B cell (primary cell): Measurements from ENCODE around the gene TLL1. TPM values are rescaled to one million over a fixed set of nuclear protein-coding genes. Genes with fewer than 3 reads are reported as not detected.

ENCODE experiments used
- ATAC-seq: fragments of 200-7000 bp; cut with Tn5 transposase; one replicate; pipeline ENCODE4 v1.10.0; 2021; ENCODE audit warnings: low read depth, mild to moderate bottlenecking, moderate number of reproducible peaks, moderate library complexity
- CTCF ChIA-PET: fragments of 350-600 bp; sonication (Branson Sonifier 250); formaldehyde crosslinking; loops from one replicate; lab custom pipeline; 2021; ENCODE audit warnings: antibody characterized with exemption, inconsistent platforms; lab: Charles Lee
- POLR2A ChIA-PET: fragments of 350-600 bp; sonication (Branson Sonifier 250); formaldehyde crosslinking; loops from one replicate; lab custom pipeline; 2021; ENCODE audit warnings: antibody characterized with exemption; lab: Charles Lee
- DNase-seq: peaks from one replicate; pipeline ENCODE4 v3.0.0; 2013
- H2AFZ ChIP-seq: 2 replicates; pipeline ENCODE4 v1.6.1; 2012; ENCODE audit warnings: mild to moderate bottlenecking, low read depth, low read length; ENCODE audit not compliant: insufficient read depth, poor library complexity, severe bottlenecking
- H3K27ac ChIP-seq, 2 donors: 1 replicate in 1 of 2; 2 replicates in 1 of 2; pipeline ENCODE4 v1.5.1; 2012 to 2013; ENCODE audit warnings: low read length in 2 of 2, mild to moderate bottlenecking in 2 of 2, moderate library complexity in 1 of 2
- H3K27me3 ChIP-seq, 4 experiments: fragments of 200-600 bp in 1 of 4; sonication (generic) in 1 of 4; replicated peaks in 1 of 4; 1 replicate in 2 of 4; 2 replicates in 2 of 4; pipeline versions ENCODE4 v1.6.1 to v1.7.0; 2013 to 2016; ENCODE audit warnings: low read length in 3 of 4, mild to moderate bottlenecking in 2 of 4, mixed read lengths in 1 of 4, moderate library complexity in 1 of 4; ENCODE audit not compliant: insufficient read depth in 4 of 4, control insufficient read depth in 3 of 4; ENCODE audit errors: control extremely low read depth in 1 of 4
- H3K36me3 ChIP-seq, 2 experiments: replicated peaks in 1 of 2; 1 replicate in 1 of 2; 2 replicates in 1 of 2; pipeline versions ENCODE4 v1.6.1 to v1.7.1; 2013; ENCODE audit warnings: low read length in 1 of 2; ENCODE audit not compliant: insufficient read depth in 2 of 2, control insufficient read depth in 1 of 2; ENCODE audit errors: control extremely low read depth in 1 of 2, extremely low read depth in 1 of 2
- H3K4me1 ChIP-seq, 2 donors: fragments of 200-600 bp in 1 of 2; sonication (generic) in 1 of 2; 1 replicate in 1 of 2; 2 replicates in 1 of 2; pipeline versions ENCODE4 v1.5.1 to v1.6.1; 2013 to 2017; ENCODE audit warnings: low read length in 2 of 2; ENCODE audit not compliant: control insufficient read depth in 2 of 2, insufficient read depth in 2 of 2
- H3K4me2 ChIP-seq: replicated peaks from 2 replicates; pipeline ENCODE3; 2012; ENCODE audit warnings: mild to moderate bottlenecking, low read depth, low read length; ENCODE audit not compliant: poor library complexity, severe bottlenecking
- H3K4me3 ChIP-seq, 5 experiments: fragments of 200-600 bp in 1 of 5; sonication (generic) in 1 of 5; 1 replicate in 3 of 5; 2 replicates in 2 of 5; pipeline versions ENCODE4 v1.5.1 to v1.7.0; 2011 to 2016; ENCODE audit warnings: low read length in 4 of 5, mild to moderate bottlenecking in 4 of 5, low read depth in 2 of 5, control low read depth in 1 of 5, moderate library complexity in 1 of 5; ENCODE audit not compliant: insufficient read depth in 1 of 5; ENCODE audit errors: control extremely low read depth in 1 of 5, extremely low read depth in 1 of 5
- H3K79me2 ChIP-seq: fragments of 200-600 bp; sonication (generic); one replicate; pipeline ENCODE4 v1.6.0; 2016; ENCODE audit warnings: low read length; ENCODE audit not compliant: control insufficient read depth, insufficient read depth
- H3K9ac ChIP-seq: fragments of 200-600 bp; sonication (generic); 2 replicates; pipeline ENCODE4 v1.6.1; 2017; ENCODE audit warnings: mild to moderate bottlenecking, low read length, moderate library complexity
- H3K9me3 ChIP-seq, 3 donors: one replicate each; pipeline versions ENCODE4 v1.6.1 to v1.7.1; 2013; ENCODE audit warnings: low read length in 2 of 3; ENCODE audit not compliant: control insufficient read depth in 2 of 3, insufficient read depth in 1 of 3; ENCODE audit errors: control extremely low read depth in 1 of 3
- H4K20me1 ChIP-seq: 2 replicates; pipeline ENCODE4 v1.6.0; 2012; ENCODE audit warnings: mild to moderate bottlenecking, low read length; ENCODE audit not compliant: insufficient read depth, control insufficient read depth, poor library complexity, severe bottlenecking
- H3K27ac Mint-ChIP-seq: one replicate; pipeline ENCODE4 v1.8.0; 2021; ENCODE audit warnings: mixed read lengths
- H3K27me3 Mint-ChIP-seq: one replicate; pipeline ENCODE4 v1.8.0; 2021; ENCODE audit warnings: mixed read lengths
- H3K4me1 Mint-ChIP-seq: one replicate; pipeline ENCODE4 v1.8.0; 2021; ENCODE audit warnings: mixed read lengths
- H3K4me3 Mint-ChIP-seq: one replicate; pipeline ENCODE4 v1.8.0; 2021; ENCODE audit warnings: mixed read lengths
- H3K9me3 Mint-ChIP-seq: one replicate; pipeline ENCODE4 v1.8.0; 2022; ENCODE audit warnings: mixed read lengths; ENCODE audit not compliant: insufficient read depth
- EZH2 ChIP-seq: IDR thresholded peaks from 2 replicates; pipeline ENCODE4 v1.6.1; 2012; ENCODE audit warnings: borderline replicate concordance, low read depth, mild to moderate bottlenecking, moderate library complexity, low read length; ENCODE audit not compliant: insufficient read depth, poor library complexity, severe bottlenecking
- WGBS: methylation state at CpG from one replicate; pipeline ENCODE4 v1.1.5; 2013; ENCODE audit warnings: missing lambda C conversion rate; ENCODE audit not compliant: insufficient coverage; 5-methylcytosine and 5-hydroxymethylcytosine counted together
- intact Hi-C: fragments of 100-400 bp; cut with micrococcal nuclease; formaldehyde crosslinking; loops from one replicate; pipeline ENCODE4 v1.10.0; 2022
- polyA plus RNA-seq: library from polyadenylated mRNA; depleted of rRNA; stranded (reverse); fragments of >200 nt; gene quantifications from 2 replicates; pipeline ENCODE4 v1.2.3, GENCODE V29; 2012
- total RNA-seq, 2 donors: library from RNA; stranded (reverse); fragments of 120-200 nt in 1 of 2; gene quantifications; 1 replicate in 1 of 2; 2 replicates in 1 of 2; pipeline versions ENCODE4 v1.2.3 to v1.2.4, GENCODE V29; 2013 to 2022
- TF ChIP-seq, protein P1 (sequence below): fragments of 200-600 bp; IDR thresholded peaks from one replicate; pipeline ENCODE4 v1.8.0; 2022; ENCODE audit warnings: antibody characterized with exemption, mild to moderate bottlenecking

Gene TLL1
- total and polyA plus RNA-seq, 2 donors (not counting 1 experiment from before 2014, with no cell fraction given) = not detected

DNA sequence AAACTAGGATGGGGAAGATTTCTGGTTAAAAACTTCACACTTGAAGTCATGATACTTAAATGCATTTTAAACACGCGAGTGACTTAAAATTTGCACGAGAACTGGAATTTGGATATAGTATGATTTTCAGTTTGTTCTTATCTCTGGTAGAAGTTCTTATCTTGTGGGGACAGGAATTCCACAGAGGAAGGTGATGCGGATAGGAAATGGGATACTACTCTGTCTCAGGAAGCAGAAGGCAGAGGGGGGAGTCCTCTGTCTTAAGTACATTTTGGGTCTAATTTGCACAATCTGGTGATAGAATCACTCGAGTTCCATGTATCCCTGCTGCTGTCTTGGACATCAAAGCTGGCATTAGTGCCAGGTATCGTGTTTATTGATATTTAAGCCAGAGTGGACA is 53.3 kb downstream of the TLL1 start:
- no peak overlapping the region for H3K27ac Mint-ChIP-seq
- CTCF ChIA-PET = no interaction called here
- POLR2A ChIA-PET = no interaction called here

DNA sequence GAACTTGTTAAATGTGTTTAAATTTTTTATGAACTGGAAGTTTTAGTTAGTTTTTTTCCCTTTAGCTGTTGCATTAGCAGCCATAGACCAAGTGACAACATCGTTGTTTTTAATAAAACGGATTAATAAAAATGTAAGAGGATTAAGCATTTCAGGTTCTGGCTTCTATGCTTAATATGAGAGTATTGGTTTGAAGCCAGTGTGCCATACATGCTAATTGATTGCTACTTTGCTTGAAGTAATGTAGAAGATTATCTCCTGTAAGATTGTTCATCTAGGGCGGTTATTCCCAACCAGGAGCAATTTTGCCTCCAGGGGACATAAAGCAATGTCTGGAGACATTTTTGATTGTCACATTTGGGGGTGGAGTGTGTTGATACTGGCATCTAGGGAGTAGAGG is 54.3 kb downstream of the TLL1 start:
- Mint-ChIP-seq H3K9me3 (no peaks in the 10 kb centered on the region), H3K27me3 (no peaks in the 10 kb centered on the region), H3K27ac (no peak overlapping the region), H3K4me1 (no peaks in the 10 kb centered on the region), H3K4me3 (no peak overlapping the region)
- H2AFZ ChIP-seq = no peak overlapping the region
- WGBS = 90% methylated on average over 3 of the region's 3 CpGs
- ChIA-PET CTCF (no interaction called here), POLR2A (no interaction called here)
- TF ChIP-seq, protein P1, sequence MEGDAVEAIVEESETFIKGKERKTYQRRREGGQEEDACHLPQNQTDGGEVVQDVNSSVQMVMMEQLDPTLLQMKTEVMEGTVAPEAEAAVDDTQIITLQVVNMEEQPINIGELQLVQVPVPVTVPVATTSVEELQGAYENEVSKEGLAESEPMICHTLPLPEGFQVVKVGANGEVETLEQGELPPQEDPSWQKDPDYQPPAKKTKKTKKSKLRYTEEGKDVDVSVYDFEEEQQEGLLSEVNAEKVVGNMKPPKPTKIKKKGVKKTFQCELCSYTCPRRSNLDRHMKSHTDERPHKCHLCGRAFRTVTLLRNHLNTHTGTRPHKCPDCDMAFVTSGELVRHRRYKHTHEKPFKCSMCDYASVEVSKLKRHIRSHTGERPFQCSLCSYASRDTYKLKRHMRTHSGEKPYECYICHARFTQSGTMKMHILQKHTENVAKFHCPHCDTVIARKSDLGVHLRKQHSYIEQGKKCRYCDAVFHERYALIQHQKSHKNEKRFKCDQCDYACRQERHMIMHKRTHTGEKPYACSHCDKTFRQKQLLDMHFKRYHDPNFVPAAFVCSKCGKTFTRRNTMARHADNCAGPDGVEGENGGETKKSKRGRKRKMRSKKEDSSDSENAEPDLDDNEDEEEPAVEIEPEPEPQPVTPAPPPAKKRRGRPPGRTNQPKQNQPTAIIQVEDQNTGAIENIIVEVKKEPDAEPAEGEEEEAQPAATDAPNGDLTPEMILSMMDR = no peak
- TF ChIP-seq EZH2 = no peak
- no peaks in the 10 kb centered on the region for H3K79me2 ChIP-seq
- H4K20me1 ChIP-seq = no peaks in the 10 kb centered on the region
- no peak overlapping the region for H3K9ac ChIP-seq
- H3K27me3 ChIP-seq = no peaks in the 10 kb centered on the region
- H3K36me3 ChIP-seq = no peaks in the 10 kb centered on the region
- no peak overlapping the region for H3K4me2 ChIP-seq
- DNase-seq (no peak), ATAC-seq (no peak)
- H3K4me1 ChIP-seq = no peaks in the 10 kb centered on the region
- H3K27ac ChIP-seq = no peak overlapping the region
- intact Hi-C loops = no loop called here
- no peaks in the 10 kb centered on the region for H3K9me3 ChIP-seq
- H3K4me3 ChIP-seq = no peak overlapping the region

More for the DNA sequence above, 53.3 kb downstream of the TLL1 start:
- H2AFZ ChIP-seq = no peak overlapping the region
- H4K20me1 ChIP-seq = no peaks in the 10 kb centered on the region
- TF ChIP-seq, protein P1 = no peak
- TF ChIP-seq EZH2 = no peak
- no peaks in the 10 kb centered on the region for H3K4me1 Mint-ChIP-seq
- intact Hi-C loops = no loop called here
- H3K9ac ChIP-seq = no peak overlapping the region
- H3K27ac ChIP-seq = no peak overlapping the region
- H3K9me3 Mint-ChIP-seq = no peaks in the 10 kb centered on the region
- DNase-seq (no peak), ATAC-seq (no peak)
- 68% methylated on average over 6 of the region's 6 CpGs for WGBS
- H3K4me2 ChIP-seq = no peak overlapping the region
- no peaks in the 10 kb centered on the region for H3K4me1 ChIP-seq
- H3K27me3 ChIP-seq = no peaks in the 10 kb centered on the region
- H3K36me3 ChIP-seq = no peaks in the 10 kb centered on the region
- no peaks in the 10 kb centered on the region for H3K9me3 ChIP-seq
- no peak overlapping the region for H3K4me3 Mint-ChIP-seq
- no peak overlapping the region for H3K4me3 ChIP-seq
- H3K79me2 ChIP-seq = no peaks in the 10 kb centered on the region
- H3K27me3 Mint-ChIP-seq = no peaks in the 10 kb centered on the region
